Testis (tissue), 3 donors: ENCODE results near the gene THSD4. TPM values are rescaled to one million over a fixed set of nuclear protein-coding genes. Genes with fewer than 3 reads are reported as not detected.

Experiments
- DNase-seq: peaks from one replicate; pipeline ENCODE4 v3.0.0-alpha.2; 2019
- H3K27ac ChIP-seq, 2 donors: fragments of 200-600 bp; sonication (generic); one replicate each; pipeline ENCODE4 v1.5.1; 2019
- H3K27me3 ChIP-seq: fragments of 200-600 bp; sonication (generic); one replicate; pipeline ENCODE4 v1.5.1; 2019
- H3K36me3 ChIP-seq: fragments of 200-600 bp; sonication (generic); one replicate; pipeline ENCODE4 v1.5.1; 2017; ENCODE audit warnings: low read depth; ENCODE audit errors: missing control alignments
- H3K4me1 ChIP-seq: fragments of 200-600 bp; sonication (generic); one replicate; pipeline ENCODE4 v1.5.1; 2019
- H3K4me3 ChIP-seq, 2 donors: fragments of 200-600 bp; sonication (generic); one replicate each; pipeline ENCODE4 v1.5.1; 2017 to 2019
- H3K9me3 ChIP-seq: fragments of 200-600 bp; sonication (generic); one replicate; pipeline ENCODE4 v1.5.1; 2017
- CTCF ChIP-seq, 3 experiments: fragments of 450-650 bp in 2 of 3; fragments of 200-600 bp in 1 of 3; sonication (generic) in 1 of 3; IDR thresholded peaks; one replicate each; pipeline ENCODE4 v1.5.1; 2016 to 2019; ENCODE audit warnings: antibody characterized with exemption in 3 of 3, mild to moderate bottlenecking in 2 of 3, moderate library complexity in 1 of 3
- POLR2A ChIP-seq: fragments of 450-650 bp; IDR thresholded peaks from one replicate; pipeline ENCODE4 v1.6.1; 2017; ENCODE audit warnings: antibody characterized with exemption, mild to moderate bottlenecking, moderate library complexity
- WGBS, 2 donors: methylation state at CpG; one replicate each; pipeline ENCODE4 v1.1.5; 2018; 5-methylcytosine and 5-hydroxymethylcytosine counted together
- intact Hi-C: fragments of 100-400 bp; cut with DNase I; formaldehyde crosslinking; loops from one replicate; pipeline ENCODE4 v1.15.1; 2023; ENCODE audit warnings: low total_unique reads
- polyA plus RNA-seq: library from polyadenylated mRNA; stranded (reverse); fragments of 350-450 nt; fragmentation: Illumina TruSeq; extraction: RNeasy Lipid Tissue Mini Kit (QIAGEN cat#74804); gene quantifications from one replicate; pipeline ENCODE4 v1.2.3, GENCODE V29; 2014; ENCODE audit warnings: low read depth, low replicate concordance; ENCODE audit not compliant: insufficient read depth
- total RNA-seq, 2 donors: library from RNA; depleted of rRNA; stranded (reverse); fragments of >200 nt; gene quantifications; one replicate each; pipeline ENCODE4 v1.2.3, GENCODE V29; 2016

Gene THSD4
- total and polyA plus RNA-seq, 3 donors from 2014 or later, result 14.3 to 21.5 (median 18.2) TPM

DNA sequence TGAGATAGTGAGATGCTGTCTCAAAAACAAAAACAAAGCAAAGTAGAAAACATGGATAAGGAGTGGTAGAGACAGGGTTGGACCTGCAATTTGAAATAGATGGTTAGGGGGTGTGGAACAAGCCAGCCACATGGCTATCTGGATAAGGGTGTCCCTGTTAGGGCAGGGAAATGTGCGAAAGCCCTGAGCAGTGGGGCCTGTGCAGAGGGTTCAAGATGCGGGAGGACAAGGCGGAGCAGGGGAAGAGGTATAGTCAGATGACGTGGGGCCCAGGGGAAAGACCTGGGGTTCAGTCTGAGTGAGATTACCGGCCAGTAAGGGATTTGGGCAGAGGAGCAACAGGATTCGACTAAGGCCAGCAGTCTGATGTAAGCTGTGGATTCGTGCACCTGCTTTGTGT, 676.7 kb downstream of the THSD4 start:
- no peak for TF ChIP-seq POLR2A
- TF ChIP-seq CTCF (IDR thresholded peaks at IDR 0.05), result no peak
- WGBS, 2 donors, result 85 to 95% methylated on average over 7 of the region's 7 CpGs
- no peak for DNase-seq
- no peaks in the 10 kb centered on the region for H3K4me1 ChIP-seq
- no peaks in the 10 kb centered on the region for H3K27me3 ChIP-seq
- H3K9me3 ChIP-seq, result no peaks in the 10 kb centered on the region
- H3K27ac ChIP-seq, result no peak overlapping the region
- H3K36me3 ChIP-seq, result no peaks in the 10 kb centered on the region
- intact Hi-C loops, result no loop called here
- no peak overlapping the region for H3K4me3 ChIP-seq

- WGBS, 2 donors, result 62 to 66% methylated on average over 2 of the region's 2 CpGs
- DNase-seq, result no peak
- Histone ChIP-seq H3K27ac (no peak overlapping the region), H3K4me1 (no peaks in the 10 kb centered on the region), H3K36me3 (no peaks in the 10 kb centered on the region), H3K4me3 (no peak overlapping the region), H3K27me3 (no peaks in the 10 kb centered on the region), H3K9me3 (no peaks in the 10 kb centered on the region)
- no peak for TF ChIP-seq CTCF (IDR thresholded peaks at IDR 0.05)
- TF ChIP-seq POLR2A, result no peak
- intact Hi-C loops, result no loop called here
These were observed 677.2 kb downstream of the THSD4 start for GRCh38 chr15:71792521-71792920.

- 85 to 89% methylated on average over 6 of the region's 6 CpGs for WGBS, 2 donors
- no peaks in the 10 kb centered on the region for H3K36me3 ChIP-seq
- no peaks in the 10 kb centered on the region for H3K4me1 ChIP-seq
- DNase-seq, result no peak
- TF ChIP-seq POLR2A (no peak), CTCF (IDR thresholded peaks at IDR 0.05) (no peak)
- H3K4me3 ChIP-seq, result no peak overlapping the region
- no peaks in the 10 kb centered on the region for H3K27me3 ChIP-seq
- no peak overlapping the region for H3K27ac ChIP-seq
- no peaks in the 10 kb centered on the region for H3K9me3 ChIP-seq
- intact Hi-C loops, result no loop called here
These were observed 683.4 kb downstream of the THSD4 start for GRCh38 chr15:71798641-71799040.

GRCh38 chr15:71800190-71800589, 684.9 kb downstream of the THSD4 start:
- no peak overlapping the region for H3K27ac ChIP-seq
- H3K4me1 ChIP-seq, result no peaks in the 10 kb centered on the region
- WGBS, 2 donors, result 95 to 96% methylated on average over 3 of the region's 3 CpGs
- no peaks in the 10 kb centered on the region for H3K36me3 ChIP-seq
- H3K4me3 ChIP-seq, result no peak overlapping the region
- H3K9me3 ChIP-seq, result no peaks in the 10 kb centered on the region
- H3K27me3 ChIP-seq, result no peaks in the 10 kb centered on the region
- TF ChIP-seq POLR2A (no peak), CTCF (IDR thresholded peaks at IDR 0.05) (no peak)
- no peak for DNase-seq
- intact Hi-C loops, result no loop called here

- intact Hi-C loops, result no loop called here
- Histone ChIP-seq H3K4me1 (peaks cover under 1% of the 10 kb centered on the region), H3K9me3 (no peaks in the 10 kb centered on the region), H3K27ac (no peak overlapping the region), H3K27me3 (no peaks in the 10 kb centered on the region), H3K4me3 (no peak overlapping the region), H3K36me3 (no peaks in the 10 kb centered on the region)
- DNase-seq, result peak; percentile 66
- 57 to 58% methylated on average over 17 of the region's 17 CpGs for WGBS, 2 donors
- TF ChIP-seq POLR2A (no peak), CTCF (IDR thresholded peaks at IDR 0.05) (peak; percentile 84 to 95 (median 90))
These were observed 685.8 kb downstream of the THSD4 start for GRCh38 chr15:71800835-71801745.
